ENCODE measurements around the gene NEDD4.
"Not testable (repeated sequence)": the region's sequence is repeated elsewhere in the genome, so short reads cannot be mapped to it uniquely, and the experiment has no call there.

The NEDD4 gene

DNA sequence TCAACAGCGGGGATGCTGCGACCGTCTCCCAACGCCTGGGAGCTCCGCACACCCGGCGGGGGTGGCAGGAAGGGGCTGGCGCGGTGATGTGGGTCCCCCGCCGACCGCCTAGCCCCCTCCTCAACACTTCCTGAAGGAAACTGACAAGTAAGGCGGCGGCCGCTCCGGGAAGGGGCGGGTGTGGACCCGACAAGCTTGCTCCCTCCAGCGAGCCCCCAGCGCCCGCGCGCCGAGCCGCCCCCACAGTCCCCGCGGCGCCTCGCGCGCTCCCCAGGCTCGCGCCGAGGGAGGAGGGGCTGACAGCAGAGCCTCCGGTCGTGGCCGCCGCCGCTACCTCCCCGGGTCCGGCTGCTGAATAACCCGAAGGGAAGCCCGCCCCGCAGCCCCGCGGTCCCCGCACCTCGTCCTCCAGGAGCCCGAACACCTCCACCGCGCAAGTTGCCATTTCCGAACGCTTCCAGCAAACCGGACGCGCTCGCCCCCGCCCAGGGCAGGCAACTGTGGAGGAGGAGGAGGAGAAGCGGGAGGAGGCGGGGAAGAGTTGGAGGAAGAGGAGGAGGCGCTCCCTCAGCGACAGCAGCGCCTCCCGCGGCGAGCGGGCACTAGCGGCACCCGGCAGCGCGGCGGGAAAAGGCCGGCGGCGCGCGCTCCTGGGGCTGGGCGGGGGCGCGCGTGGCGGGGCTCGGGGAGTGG lies at the start of gene NEDD4:
TSS of gene NEDD4 (minus strand) at position 502 of the 693 bp plus-strand sequence. CDS start at position 445, 57 bp downstream.
- peak; percentile 42 to 75 for DNase-seq (ENCODE audit: low read depth in 2 of 2)

DNA sequence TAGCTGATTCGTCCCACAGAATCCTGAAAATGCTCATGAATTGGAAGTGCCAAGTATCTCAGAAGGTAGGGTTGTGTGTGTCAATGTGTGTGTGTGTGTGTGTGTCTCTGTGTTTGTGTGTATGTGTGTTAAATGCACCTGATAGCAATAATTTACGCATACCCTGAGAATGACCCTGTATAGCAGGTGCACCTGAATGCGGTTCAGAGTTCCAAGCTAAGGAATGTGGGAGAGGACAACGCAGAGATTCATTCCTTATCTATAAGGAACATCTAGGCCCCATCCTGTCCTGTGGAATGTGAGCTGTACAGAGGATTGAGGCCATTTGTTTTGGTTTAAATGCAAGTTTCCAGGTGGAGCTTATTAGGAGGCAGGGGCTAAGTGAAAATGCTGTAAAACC lies 49.1 kb upstream of the NEDD4 start:
- no peak for DNase-seq (ENCODE audit: low read depth in 2 of 2)

DNA sequence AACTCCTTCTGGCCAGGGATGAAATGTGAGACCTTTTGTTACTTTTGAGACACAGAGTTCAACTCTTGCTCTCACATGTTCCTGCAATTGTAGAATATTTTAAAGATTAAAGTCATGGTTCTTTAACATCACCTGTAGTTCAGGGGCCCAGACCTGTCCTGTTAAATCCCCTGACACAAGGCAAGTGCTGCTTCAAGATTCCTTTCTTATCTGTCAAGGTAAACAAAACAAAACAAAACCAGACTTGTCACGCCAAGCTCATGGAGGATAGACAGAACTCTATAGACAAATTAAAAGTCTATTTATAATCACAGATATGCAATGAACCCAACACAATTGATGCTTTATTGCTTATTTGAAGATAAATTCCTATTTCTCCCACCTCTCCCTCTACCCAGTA lies 48.6 kb upstream of the NEDD4 start:
- DNase-seq (ENCODE audit: low read depth in 2 of 2): no peak

DNA sequence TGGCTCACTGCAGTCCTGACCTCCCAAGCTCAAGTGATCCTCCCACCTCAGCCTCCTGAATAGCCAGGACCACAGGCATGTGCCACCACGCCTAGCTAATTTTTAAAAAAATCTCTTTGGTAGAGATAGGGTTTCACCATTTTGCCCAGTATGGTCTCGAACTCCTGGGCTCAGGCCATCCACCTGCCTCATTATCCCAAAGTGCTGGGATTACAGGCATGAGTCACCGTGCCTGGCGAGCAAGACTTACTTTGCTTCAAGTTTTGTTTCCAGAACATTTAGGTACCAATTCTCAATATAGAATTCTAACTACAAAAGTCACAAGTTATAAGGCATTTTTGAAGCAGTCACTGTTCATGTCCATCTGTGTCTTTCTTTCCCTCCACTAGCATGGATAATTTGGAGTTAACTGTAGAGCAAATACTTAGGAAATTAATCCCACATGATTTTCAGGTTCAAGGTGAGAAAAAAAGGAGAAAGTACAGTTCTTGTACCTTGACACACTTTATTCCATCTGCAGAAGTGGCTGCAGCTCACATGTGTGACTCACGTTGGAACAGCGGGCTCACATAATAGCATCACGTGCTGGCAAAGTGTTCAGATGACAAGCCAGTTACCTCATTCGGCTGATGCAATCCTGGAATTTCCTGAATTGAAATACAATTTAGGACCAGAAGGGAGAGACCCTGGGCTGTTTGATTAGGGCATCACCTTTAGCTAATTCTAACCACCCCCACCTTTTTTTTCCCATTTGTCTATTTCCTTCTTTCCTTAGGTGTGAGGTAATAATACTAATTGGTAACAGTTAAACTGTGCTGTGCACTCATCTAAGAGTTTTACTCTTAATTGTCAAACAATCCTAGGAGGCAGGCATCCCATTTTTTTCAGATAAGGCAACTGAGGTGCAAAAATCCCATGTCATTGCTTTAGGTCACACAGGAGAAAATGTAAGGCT lies 46.9 kb upstream of the NEDD4 start:
- DNase-seq (ENCODE audit: low read depth in 2 of 2): no peak

DNA sequence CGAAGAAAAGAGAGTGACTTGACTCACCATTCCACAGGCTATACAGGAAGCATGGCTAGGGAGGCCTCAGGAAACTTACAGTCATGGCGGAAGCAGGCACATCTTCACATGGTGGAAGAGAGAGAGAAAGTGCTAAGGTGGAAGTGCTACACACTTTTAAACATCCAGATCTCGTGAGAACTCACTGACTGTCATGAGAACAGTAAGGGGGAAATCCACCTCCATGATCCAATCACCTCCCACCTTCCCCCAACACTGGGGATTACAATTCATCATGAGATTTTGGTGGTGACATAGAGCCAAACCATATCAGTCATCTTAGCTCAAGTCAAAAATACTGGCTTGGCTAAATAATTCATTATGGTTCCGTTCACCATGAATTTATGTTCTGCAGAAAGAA lies 45.3 kb upstream of the NEDD4 start:
- DNase-seq (ENCODE audit: low read depth in 2 of 2): no peak

DNA sequence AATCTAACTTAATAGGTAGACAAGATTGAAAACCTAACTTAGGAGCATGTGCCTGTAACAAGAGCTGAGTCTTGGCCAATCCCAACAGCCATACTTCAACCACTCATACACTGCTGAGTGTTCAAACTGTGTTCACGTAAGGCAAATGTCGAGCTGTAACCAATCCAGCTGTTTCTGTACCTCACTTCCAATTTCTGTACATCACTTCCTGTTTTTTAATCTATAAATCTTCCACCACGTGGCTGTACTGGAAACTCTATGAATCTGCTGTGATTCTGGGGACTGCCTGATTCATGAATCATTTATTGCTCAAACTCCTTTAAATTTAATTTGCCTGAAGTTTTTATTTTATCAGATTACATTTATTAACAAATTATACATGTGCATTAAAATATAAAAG lies 44.6 kb upstream of the NEDD4 start:
- DNase-seq (ENCODE audit: low read depth in 2 of 2): no peak

GRCh38 chr15:56036546-56037067 lies 43.2 kb upstream of the NEDD4 start:
- DNase-seq (ENCODE audit: low read depth in 2 of 2): no peak

DNA sequence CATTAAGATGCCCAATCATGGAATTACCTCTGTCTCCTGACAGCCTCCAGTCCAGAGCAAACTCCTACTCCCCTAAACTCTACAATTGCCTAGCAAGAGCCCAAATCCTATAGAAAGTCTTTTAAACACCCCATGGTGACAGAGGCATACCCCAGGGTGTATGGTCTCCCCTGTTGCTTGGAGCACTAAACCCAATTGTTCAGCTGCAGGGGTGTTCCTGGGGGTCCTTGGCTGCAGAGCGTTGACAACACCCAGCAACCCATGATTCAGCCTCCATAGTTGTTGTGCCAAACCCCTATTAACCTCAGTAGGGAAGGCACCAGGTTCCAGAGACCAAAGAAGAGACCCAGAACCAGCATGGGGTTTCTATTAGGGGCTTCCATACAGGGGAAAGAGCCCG lies 41.8 kb upstream of the NEDD4 start:
- DNase-seq (ENCODE audit: low read depth in 2 of 2): no peak

GRCh38 chr15:56034514-56034913 lies 41.1 kb upstream of the NEDD4 start:
- DNase-seq (ENCODE audit: low read depth in 2 of 2): no peak

GRCh38 chr15:56032373-56032772 lies 39.0 kb upstream of the NEDD4 start:
- no peak for DNase-seq (ENCODE audit: low read depth in 2 of 2)

DNA sequence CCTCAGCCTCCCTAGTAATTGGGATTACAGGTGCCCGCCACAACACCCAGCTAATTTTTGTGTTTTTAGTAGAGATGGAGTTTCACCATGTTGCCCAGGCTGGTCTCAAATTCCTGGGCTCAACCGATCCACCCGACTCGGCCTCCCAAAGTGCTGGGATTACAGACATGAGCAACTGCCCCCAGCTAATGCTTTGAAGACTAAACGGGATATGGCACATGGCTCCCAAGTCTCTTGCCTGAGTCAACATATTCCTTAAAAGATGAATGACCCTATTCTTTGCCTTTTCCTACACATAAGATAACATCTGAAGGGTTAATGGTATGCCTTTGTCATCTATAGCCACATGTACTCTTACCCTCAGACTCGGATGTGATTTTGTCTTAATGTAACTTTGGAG lies 38.4 kb upstream of the NEDD4 start:
- DNase-seq (ENCODE audit: low read depth in 2 of 2): no peak

- DNase-seq (ENCODE audit: low read depth in 2 of 2): no peak
Measured at GRCh38 chr15:56031402-56031801, 38.0 kb upstream of the NEDD4 start.

- DNase-seq (ENCODE audit: low read depth in 2 of 2): no peak
Measured at GRCh38 chr15:56028430-56028829, 35.0 kb upstream of the NEDD4 start.

GRCh38 chr15:56023160-56023559 lies 29.7 kb upstream of the NEDD4 start:
- not testable (repeated sequence) for DNase-seq (ENCODE audit: low read depth in 2 of 2)

DNA sequence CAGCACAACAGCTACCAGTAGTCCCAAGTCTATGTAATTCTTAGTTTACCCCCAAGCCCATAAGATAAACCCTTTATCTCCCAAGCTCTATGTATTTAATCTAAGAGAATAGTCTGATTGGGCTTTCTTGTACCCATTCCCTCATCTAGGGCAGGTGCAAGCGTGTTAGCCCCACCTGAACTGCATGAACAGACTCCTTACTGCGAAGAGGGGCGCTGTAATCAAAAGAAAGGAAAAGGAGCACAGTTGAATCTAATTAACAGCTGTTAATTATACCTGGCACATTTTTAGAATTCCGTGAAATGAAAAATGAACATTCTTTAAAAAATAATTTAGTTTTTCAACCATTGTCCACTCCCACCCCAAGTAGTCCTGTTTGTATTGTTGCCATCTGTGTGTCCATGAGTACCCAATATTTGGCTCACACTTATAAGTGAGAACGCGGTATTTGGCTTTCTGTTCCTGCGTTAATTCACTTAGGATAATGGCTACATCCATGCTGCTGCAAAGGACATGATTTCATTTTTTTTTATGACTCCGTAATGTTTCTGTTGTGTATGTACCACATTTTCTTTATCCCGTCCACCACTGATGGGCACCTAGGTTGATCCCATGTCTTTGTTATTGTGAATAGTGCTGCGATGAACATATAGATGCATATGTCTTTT lies 26.5 kb upstream of the NEDD4 start:
- DNase-seq (ENCODE audit: low read depth in 2 of 2): no peak

GRCh38 chr15:56019060-56019793 lies 25.8 kb upstream of the NEDD4 start:
- no peak for DNase-seq (ENCODE audit: low read depth in 2 of 2)

DNA sequence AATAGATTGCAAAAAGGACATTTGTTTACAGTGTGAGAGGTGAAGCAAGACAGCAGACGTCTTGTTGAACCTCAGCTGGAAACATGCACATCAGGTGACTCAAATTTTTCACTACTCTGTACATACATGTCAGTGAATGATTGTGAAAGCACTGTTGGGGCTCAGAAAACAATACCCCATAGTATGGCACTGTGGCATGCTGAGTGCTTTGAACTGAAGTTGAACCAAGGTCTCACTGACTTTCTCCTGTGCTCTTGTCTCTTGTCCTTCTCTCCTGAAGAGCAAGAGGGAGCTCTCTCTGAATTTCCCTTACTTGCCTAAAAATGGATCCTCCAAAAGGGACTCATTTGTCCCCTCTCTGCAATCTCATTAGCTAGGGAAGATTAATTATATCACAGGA lies 24.5 kb upstream of the NEDD4 start:
- no peak for DNase-seq (ENCODE audit: low read depth in 2 of 2)

GRCh38 chr15:56017511-56017910 lies 24.1 kb upstream of the NEDD4 start:
- no peak for DNase-seq (ENCODE audit: low read depth in 2 of 2)

DNA sequence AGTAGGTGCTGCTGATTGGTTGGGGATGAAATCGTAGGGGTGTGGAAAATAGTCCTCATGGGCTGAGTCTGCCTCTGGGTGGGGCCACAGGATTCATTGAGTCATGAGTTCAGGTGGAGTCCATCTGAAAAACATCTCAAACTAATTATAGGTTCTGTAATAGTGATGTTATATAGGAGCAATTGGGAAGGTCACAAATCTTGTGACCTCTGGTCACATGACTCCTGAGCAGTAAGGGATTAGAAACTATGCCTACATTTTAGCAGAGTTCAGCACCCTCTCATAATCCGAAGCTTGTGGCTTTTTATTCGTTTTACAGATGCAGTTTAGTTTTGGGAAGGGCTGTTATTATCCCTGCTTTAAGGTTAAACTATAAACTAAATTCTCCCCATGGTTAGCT lies 22.9 kb upstream of the NEDD4 start:
- no peak for DNase-seq (ENCODE audit: low read depth in 2 of 2)

DNA sequence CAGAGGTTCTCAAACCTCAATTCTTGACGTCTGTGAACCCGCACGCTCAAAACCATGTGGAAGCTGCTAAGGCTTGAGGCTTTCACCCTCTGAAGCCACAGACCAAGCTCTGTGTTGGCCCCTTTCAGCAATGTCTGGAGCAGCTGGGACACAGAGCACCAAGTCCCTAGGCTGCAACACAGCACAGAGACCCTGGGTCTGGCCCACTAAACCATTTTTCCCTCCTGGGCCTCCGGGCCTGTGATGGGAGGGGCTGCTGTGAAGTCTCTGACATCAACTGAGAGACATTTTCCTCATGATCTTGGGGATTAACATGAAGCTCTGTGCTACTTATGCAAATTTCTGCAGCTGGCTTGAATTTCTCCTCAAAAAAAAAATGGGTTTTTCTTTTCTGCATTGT lies 21.3 kb upstream of the NEDD4 start:
- DNase-seq (ENCODE audit: low read depth in 2 of 2): no peak

- peak in 1 of 2 donors; percentile 1 for DNase-seq (ENCODE audit: low read depth in 2 of 2)
Measured at GRCh38 chr15:56007053-56007452, 13.6 kb upstream of the NEDD4 start.

GRCh38 chr15:56006371-56006770 lies 13.0 kb upstream of the NEDD4 start:
- DNase-seq (ENCODE audit: low read depth in 2 of 2): not testable (repeated sequence)
